GM12873 (cell line): ENCODE data around the gene WNT2B.

Source experiments
- CTCF ChIP-seq: IDR thresholded peaks from 2 replicates; pipeline ENCODE4 v1.5.1; 2012; ENCODE audit warnings: low read depth, mild to moderate bottlenecking, moderate library complexity, low read length, control low read depth; ENCODE audit not compliant: insufficient read depth; ENCODE audit errors: missing control alignments

Gene WNT2B

GRCh38 chr1:112541299-112541698 is 32.5 kb downstream of the WNT2B start:
- TF ChIP-seq CTCF = no peak

GRCh38 chr1:112542206-112542973 is 33.6 kb downstream of the WNT2B start:
- TF ChIP-seq CTCF = no peak

- TF ChIP-seq CTCF = no peak
Measured at GRCh38 chr1:112544011-112544688, 35.4 kb downstream of the WNT2B start.

GRCh38 chr1:112544751-112545150 is 36.0 kb downstream of the WNT2B start:
- TF ChIP-seq CTCF = no peak

GRCh38 chr1:112546076-112546475 is 37.3 kb downstream of the WNT2B start:
- no peak for TF ChIP-seq CTCF

- no peak for TF ChIP-seq CTCF
Measured at GRCh38 chr1:112548547-112548946, 39.8 kb downstream of the WNT2B start.

GRCh38 chr1:112549590-112549989 is 40.8 kb downstream of the WNT2B start:
- no peak for TF ChIP-seq CTCF
